RWPE2 (cell line): ENCODE measurements around the gene SLC39A7.

Experiments
- ATAC-seq: fragments of 200-7000 bp; cut with Tn5 transposase; 3 replicates; pipeline ENCODE4 v1.9.1; 2021; ENCODE audit warnings: low read depth
- DNase-seq: peaks from one replicate; pipeline ENCODE4 v3.0.0-alpha.2; 2020; ENCODE audit warnings: low spot score
- H3K27ac ChIP-seq: fragments of 450-650 bp; 2 replicates; pipeline ENCODE4 v1.5.1; 2017; ENCODE audit warnings: mild to moderate bottlenecking; ENCODE audit not compliant: poor library complexity, severe bottlenecking
- H3K27me3 ChIP-seq: fragments of 250-450 bp; sonication (Bioruptor Pico); 2 replicates; pipeline ENCODE4 v1.5.1; 2021; ENCODE audit warnings: mild to moderate bottlenecking, moderate library complexity; ENCODE audit not compliant: insufficient read depth, poor library complexity, severe bottlenecking
- H3K36me3 ChIP-seq: fragments of 250-450 bp; sonication (Bioruptor Pico); 2 replicates; pipeline ENCODE4 v1.5.1; 2020; ENCODE audit warnings: low read depth, mild to moderate bottlenecking, moderate library complexity
- H3K4me1 ChIP-seq: fragments of 250-450 bp; sonication (Bioruptor Pico); 2 replicates; pipeline ENCODE4 v1.5.1; 2021; ENCODE audit warnings: mild to moderate bottlenecking, moderate library complexity; ENCODE audit not compliant: insufficient read depth, poor library complexity, severe bottlenecking
- H3K4me3 ChIP-seq: fragments of 250-450 bp; sonication (Bioruptor Pico); 2 replicates; pipeline ENCODE4 v1.5.1; 2021; ENCODE audit warnings: mild to moderate bottlenecking, moderate library complexity; ENCODE audit not compliant: severe bottlenecking
- H3K9me3 ChIP-seq: fragments of 250-450 bp; sonication (Bioruptor Pico); 2 replicates; pipeline ENCODE4 v1.5.1; 2021; ENCODE audit warnings: mild to moderate bottlenecking, moderate library complexity; ENCODE audit not compliant: severe bottlenecking
- TF ChIP-seq, protein P1 (sequence below): fragments of 450-650 bp; IDR thresholded peaks from one replicate; pipeline ENCODE4 v1.5.1; 2017; ENCODE audit warnings: mild to moderate bottlenecking, moderate library complexity; ENCODE audit not compliant: poor library complexity, severe bottlenecking

Gene SLC39A7

DNA sequence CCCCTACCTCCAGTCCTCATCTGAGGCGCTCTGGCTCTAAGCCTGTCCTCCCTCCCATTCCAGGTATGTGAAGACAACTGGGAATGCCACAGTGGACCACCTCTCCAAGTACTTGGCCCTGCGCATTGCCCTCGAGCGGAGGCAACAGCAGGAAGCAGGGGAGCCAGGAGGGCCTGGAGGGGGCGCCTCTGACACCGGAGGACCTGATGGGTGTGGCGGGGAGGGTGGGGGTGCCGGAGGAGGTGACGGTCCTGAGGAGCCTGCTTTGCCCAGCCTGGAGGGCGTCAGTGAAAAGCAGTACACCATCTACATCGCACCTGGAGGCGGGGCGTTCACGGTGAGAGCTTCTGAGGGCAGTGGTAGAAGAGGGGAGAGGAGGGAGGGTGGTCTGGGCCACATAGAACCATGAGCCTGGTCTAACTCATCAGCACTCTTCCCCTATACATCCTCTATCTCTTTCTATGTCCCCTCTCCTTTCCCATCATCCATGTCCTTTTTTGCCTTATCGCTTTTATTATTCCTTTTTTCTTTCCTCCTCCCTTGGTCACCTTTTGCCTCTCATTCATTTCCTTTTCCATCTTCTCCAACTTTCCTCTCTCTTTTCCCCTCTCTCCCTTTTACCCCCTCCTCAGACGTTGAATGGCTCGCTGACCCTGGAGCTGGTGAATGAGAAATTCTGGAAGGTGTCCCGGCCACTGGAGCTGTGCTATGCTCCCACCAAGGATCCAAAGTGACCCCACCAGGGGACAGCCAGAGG, 11.2 kb downstream of the SLC39A7 start:
- H3K36me3 ChIP-seq = peaks cover 17% of the 10 kb centered on the region
- TF ChIP-seq, protein P1, sequence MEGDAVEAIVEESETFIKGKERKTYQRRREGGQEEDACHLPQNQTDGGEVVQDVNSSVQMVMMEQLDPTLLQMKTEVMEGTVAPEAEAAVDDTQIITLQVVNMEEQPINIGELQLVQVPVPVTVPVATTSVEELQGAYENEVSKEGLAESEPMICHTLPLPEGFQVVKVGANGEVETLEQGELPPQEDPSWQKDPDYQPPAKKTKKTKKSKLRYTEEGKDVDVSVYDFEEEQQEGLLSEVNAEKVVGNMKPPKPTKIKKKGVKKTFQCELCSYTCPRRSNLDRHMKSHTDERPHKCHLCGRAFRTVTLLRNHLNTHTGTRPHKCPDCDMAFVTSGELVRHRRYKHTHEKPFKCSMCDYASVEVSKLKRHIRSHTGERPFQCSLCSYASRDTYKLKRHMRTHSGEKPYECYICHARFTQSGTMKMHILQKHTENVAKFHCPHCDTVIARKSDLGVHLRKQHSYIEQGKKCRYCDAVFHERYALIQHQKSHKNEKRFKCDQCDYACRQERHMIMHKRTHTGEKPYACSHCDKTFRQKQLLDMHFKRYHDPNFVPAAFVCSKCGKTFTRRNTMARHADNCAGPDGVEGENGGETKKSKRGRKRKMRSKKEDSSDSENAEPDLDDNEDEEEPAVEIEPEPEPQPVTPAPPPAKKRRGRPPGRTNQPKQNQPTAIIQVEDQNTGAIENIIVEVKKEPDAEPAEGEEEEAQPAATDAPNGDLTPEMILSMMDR = no peak
- H3K4me3 ChIP-seq = no peak overlapping the region
- DNase-seq = peak; percentile 47
- H3K27me3 ChIP-seq = no peaks in the 10 kb centered on the region
- peaks cover 2% of the 10 kb centered on the region for H3K4me1 ChIP-seq
- ATAC-seq = no peak
- no peak overlapping the region for H3K27ac ChIP-seq
- H3K9me3 ChIP-seq = no peaks in the 10 kb centered on the region

DNA sequence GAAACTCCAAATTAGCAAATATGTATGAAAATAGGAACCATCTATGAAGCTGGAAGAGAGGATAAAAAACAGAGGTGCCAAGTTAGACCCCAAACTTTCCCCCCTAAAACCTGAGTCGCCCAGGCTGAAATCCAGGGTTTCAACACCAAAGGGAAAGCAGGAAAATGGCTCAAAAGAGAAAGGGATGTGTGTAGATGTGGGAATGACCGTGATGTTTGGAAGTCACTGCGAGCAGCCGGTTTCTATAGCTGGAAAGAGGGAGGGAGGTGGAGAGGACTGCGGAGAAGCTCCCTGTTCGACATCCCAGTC, 12.1 kb downstream of the SLC39A7 start:
- peaks cover 17% of the 10 kb centered on the region for H3K36me3 ChIP-seq
- no peak for ATAC-seq
- H3K4me3 ChIP-seq = peak overlapping the region; percentile 29
- TF ChIP-seq, protein P1 = no peak
- H3K9me3 ChIP-seq = no peaks in the 10 kb centered on the region
- no peaks in the 10 kb centered on the region for H3K27me3 ChIP-seq
- DNase-seq = no peak
- no peak overlapping the region for H3K27ac ChIP-seq
- H3K4me1 ChIP-seq = peaks cover 7% of the 10 kb centered on the region

DNA sequence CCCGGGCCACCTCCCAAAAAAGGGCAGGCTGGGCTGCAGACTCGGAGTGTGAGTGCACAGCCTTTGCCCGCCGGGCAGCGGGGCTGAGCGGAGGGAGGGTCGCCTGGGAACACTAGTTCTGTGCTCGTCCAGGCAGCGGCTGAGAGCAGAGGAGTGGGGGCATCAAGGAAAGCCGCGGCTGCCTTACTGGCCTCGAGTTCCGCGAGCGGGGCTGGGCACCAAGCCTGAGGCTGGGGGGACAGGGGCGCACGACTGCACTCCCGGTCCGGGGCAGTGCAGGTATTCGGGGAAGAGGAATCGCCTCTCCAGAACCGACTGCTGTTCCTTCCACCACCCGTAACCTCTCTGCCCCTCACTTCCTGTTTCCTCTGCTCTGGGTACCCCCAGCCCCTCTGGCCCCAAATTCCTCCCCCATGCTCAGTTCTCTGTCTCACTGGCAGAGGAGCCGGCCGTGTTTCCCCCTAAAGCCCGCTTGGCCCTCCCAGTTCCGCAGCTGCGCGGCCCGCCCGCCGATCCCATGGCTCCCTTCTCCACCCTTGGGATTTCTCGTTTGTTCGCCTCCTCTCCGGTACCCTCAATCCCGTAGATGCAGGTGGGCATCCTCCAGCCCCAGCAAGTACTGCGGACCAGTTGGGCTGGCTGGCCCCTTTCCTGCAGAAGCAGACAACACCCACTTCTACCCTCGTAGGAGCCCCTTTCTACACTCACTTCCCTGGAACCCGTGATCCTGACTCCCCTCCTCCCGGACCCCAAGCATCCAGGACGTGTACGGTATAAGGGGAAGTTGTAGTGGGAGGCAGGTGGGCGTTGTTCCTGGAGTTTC, 12.7 kb downstream of the SLC39A7 start:
- H3K4me3 ChIP-seq = peak overlapping the region; percentile 29
- no peaks in the 10 kb centered on the region for H3K27me3 ChIP-seq
- DNase-seq (peak; percentile 56), ATAC-seq (peak; percentile 52)
- peaks cover 17% of the 10 kb centered on the region for H3K36me3 ChIP-seq
- H3K4me1 ChIP-seq = peaks cover 7% of the 10 kb centered on the region
- no peak overlapping the region for H3K27ac ChIP-seq
- TF ChIP-seq, protein P1 = no peak
- no peaks in the 10 kb centered on the region for H3K9me3 ChIP-seq

DNA sequence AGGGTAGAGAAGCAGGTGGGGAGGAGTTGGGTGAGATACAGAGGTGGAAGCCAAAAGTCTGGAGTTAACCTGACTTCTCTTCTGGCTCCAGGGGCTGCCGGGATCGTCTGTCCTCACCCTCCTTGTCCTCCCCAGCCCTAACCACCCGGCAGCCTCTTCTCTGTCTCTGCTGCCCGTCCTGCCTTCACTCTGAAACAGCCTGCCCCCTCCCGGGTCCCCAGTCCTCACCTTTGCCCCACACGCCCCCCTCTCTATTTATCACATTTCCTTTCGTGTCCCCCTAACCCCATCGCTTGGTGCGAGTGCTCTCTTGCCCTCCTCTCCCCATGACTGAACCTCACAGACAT, 13.3 kb downstream of the SLC39A7 start:
- Histone ChIP-seq H3K36me3 (peaks cover 17% of the 10 kb centered on the region), H3K4me3 (peak overlapping the region; percentile 29), H3K27ac (no peak overlapping the region), H3K27me3 (no peaks in the 10 kb centered on the region), H3K9me3 (no peaks in the 10 kb centered on the region), H3K4me1 (peaks cover 7% of the 10 kb centered on the region)
- TF ChIP-seq, protein P1 = no peak
- ATAC-seq = no peak; the same call in 2 of the 3 replicates
- peak; percentile 41 for DNase-seq
